H9 (cell line): ENCODE results near the gene GOLGA3. TPM values are rescaled to one million over a fixed set of nuclear protein-coding genes. Genes with fewer than 3 reads are reported as not detected.

Experiments used
- DNase-seq: peaks from one replicate; pipeline ENCODE4 v3.0.0-alpha.2; 2017
- H2AFZ ChIP-seq: one replicate; pipeline ENCODE4 v1.6.1; 2013; ENCODE audit warnings: mild to moderate bottlenecking, low read length, control low read depth, moderate library complexity
- H2AK5ac ChIP-seq: 2 replicates; pipeline ENCODE4 v1.6.1; 2013; ENCODE audit warnings: low read length, control low read depth, mixed read lengths; ENCODE audit not compliant: insufficient read length
- H2BK120ac ChIP-seq: one replicate; pipeline ENCODE4 v1.6.1; 2013; ENCODE audit warnings: low read depth, mild to moderate bottlenecking, low read length, control low read depth, inconsistent platforms; ENCODE audit not compliant: poor library complexity, severe bottlenecking
- H2BK12ac ChIP-seq: 2 replicates; pipeline ENCODE4 v1.6.1; 2013; ENCODE audit warnings: low read length, control low read depth, mixed read lengths, low read depth; ENCODE audit not compliant: insufficient read length
- H2BK15ac ChIP-seq: 2 replicates; pipeline ENCODE4 v1.6.1; 2013; ENCODE audit warnings: low read depth, low read length, control low read depth
- H2BK20ac ChIP-seq: one replicate; pipeline ENCODE4 v1.6.1; 2013; ENCODE audit warnings: low read depth, mild to moderate bottlenecking, low read length, control low read depth, inconsistent platforms; ENCODE audit not compliant: poor library complexity, severe bottlenecking
- H2BK5ac ChIP-seq: 2 replicates; pipeline ENCODE4 v1.6.1; 2013; ENCODE audit warnings: low read length, control low read depth, mixed read lengths; ENCODE audit not compliant: insufficient read length
- H3K14ac ChIP-seq: 2 replicates; pipeline ENCODE4 v1.6.1; 2013; ENCODE audit warnings: low read length, control low read depth; ENCODE audit not compliant: insufficient read depth
- H3K18ac ChIP-seq: 2 replicates; pipeline ENCODE4 v1.6.1; 2013; ENCODE audit warnings: low read depth, mild to moderate bottlenecking, mixed read lengths, low read length, control low read depth; ENCODE audit not compliant: insufficient read length
- H3K23ac ChIP-seq: 2 replicates; pipeline ENCODE4 v1.6.1; 2013; ENCODE audit warnings: low read length, control low read depth, mixed read lengths, low read depth; ENCODE audit not compliant: insufficient read length
- H3K23me2 ChIP-seq: 2 replicates; pipeline ENCODE4 v1.6.1; 2013; ENCODE audit warnings: low read depth, mild to moderate bottlenecking, mixed read lengths, low read length, control low read depth; ENCODE audit not compliant: insufficient read length, poor library complexity, severe bottlenecking
- H3K27ac ChIP-seq: 2 replicates; pipeline ENCODE4 v1.5.1; 2013; ENCODE audit warnings: low read length, control low read depth, mixed read lengths, low read depth; ENCODE audit not compliant: insufficient read length
- H3K27me3 ChIP-seq: 2 replicates; pipeline ENCODE4 v1.6.1; 2013; ENCODE audit warnings: low read length, control low read depth, inconsistent platforms; ENCODE audit not compliant: insufficient read depth
- H3K4ac ChIP-seq: 2 replicates; pipeline ENCODE4 v1.6.1; 2013; ENCODE audit warnings: low read depth, mild to moderate bottlenecking, control low read depth, inconsistent platforms, low read length, moderate library complexity
- H3K4me1 ChIP-seq: 2 replicates; pipeline ENCODE4 v1.6.1; 2013; ENCODE audit warnings: low read length, control low read depth, inconsistent platforms; ENCODE audit not compliant: insufficient read depth
- H3K4me2 ChIP-seq: 2 replicates; pipeline ENCODE4 v1.6.1; 2013; ENCODE audit warnings: low read length, control low read depth, mixed read lengths; ENCODE audit not compliant: insufficient read length, insufficient read depth
- H3K56ac ChIP-seq: 2 replicates; pipeline ENCODE4 v1.6.1; 2013; ENCODE audit warnings: low read depth, mild to moderate bottlenecking, mixed read lengths, low read length, control low read depth; ENCODE audit not compliant: insufficient read length
- H3K79me1 ChIP-seq: 2 replicates; pipeline ENCODE4 v1.6.1; 2013; ENCODE audit warnings: low read depth, mild to moderate bottlenecking, moderate library complexity, low read length, control low read depth, inconsistent platforms; ENCODE audit not compliant: insufficient read depth, poor library complexity, severe bottlenecking
- H3K79me2 ChIP-seq: 2 replicates; pipeline ENCODE4 v1.6.1; 2013; ENCODE audit warnings: low read length, control low read depth, inconsistent platforms; ENCODE audit not compliant: insufficient read depth
- H3K9ac ChIP-seq: 2 replicates; pipeline ENCODE4 v1.6.1; 2013; ENCODE audit warnings: low read length, control low read depth, mixed read lengths; ENCODE audit not compliant: insufficient read length; ENCODE audit errors: extremely low read depth
- H3K9me3 ChIP-seq: one replicate; pipeline ENCODE4 v1.6.1; 2013; ENCODE audit warnings: low read depth, low read length, inconsistent platforms; ENCODE audit not compliant: control insufficient read depth
- H3T11ph ChIP-seq: one replicate; pipeline ENCODE4 v1.6.1; 2013; ENCODE audit warnings: mild to moderate bottlenecking, low read length, control low read depth, inconsistent platforms
- H4K20me1 ChIP-seq: one replicate; pipeline ENCODE4 v1.6.1; 2013; ENCODE audit not compliant: control insufficient read depth, insufficient read length, insufficient read depth
- H4K5ac ChIP-seq: 2 replicates; pipeline ENCODE4 v1.6.1; 2013; ENCODE audit warnings: low read depth, mild to moderate bottlenecking, mixed read lengths, low read length, control low read depth; ENCODE audit not compliant: insufficient read length
- H4K8ac ChIP-seq: replicated peaks from 2 replicates; pipeline ENCODE4 v1.6.1; 2013; ENCODE audit warnings: low read length, control low read depth, mixed read lengths, low read depth; ENCODE audit not compliant: insufficient read length
- H4K91ac ChIP-seq: 2 replicates; pipeline ENCODE4 v1.6.1; 2013; ENCODE audit warnings: low read depth, mild to moderate bottlenecking, moderate library complexity, mixed read lengths, low read length, control low read depth; ENCODE audit not compliant: insufficient read length
- H3K27ac Mint-ChIP-seq, 3 experiments: 2 replicates in 2 of 3; 3 replicates in 1 of 3; pipeline ENCODE4 v1.8.0; 2020 to 2021; ENCODE audit warnings: mixed read lengths in 3 of 3, mild to moderate bottlenecking in 1 of 3, moderate library complexity in 1 of 3
- H3K27me3 Mint-ChIP-seq: 2 replicates; pipeline ENCODE4 v1.8.0; 2021; ENCODE audit warnings: low read depth, mild to moderate bottlenecking, moderate library complexity, mixed read lengths
- H3K36me3 Mint-ChIP-seq, 3 experiments: 2 replicates in 2 of 3; 3 replicates in 1 of 3; pipeline ENCODE4 v1.8.0; 2020 to 2021; ENCODE audit warnings: low read depth in 3 of 3, mixed read lengths in 3 of 3; ENCODE audit not compliant: insufficient read depth in 1 of 3
- H3K4me1 Mint-ChIP-seq, 2 experiments: 2 replicates each; pipeline ENCODE4 v1.8.0; 2020; ENCODE audit warnings: mixed read lengths in 2 of 2
- H3K4me3 Mint-ChIP-seq, 2 experiments: 2 replicates in 1 of 2; 3 replicates in 1 of 2; pipeline ENCODE4 v1.8.0; 2020 to 2021; ENCODE audit warnings: mild to moderate bottlenecking in 2 of 2, mixed read lengths in 2 of 2, moderate library complexity in 1 of 2
- H3K9me3 Mint-ChIP-seq, 2 experiments: 2 replicates in 1 of 2; 3 replicates in 1 of 2; pipeline ENCODE4 v1.8.0; 2020; ENCODE audit warnings: mild to moderate bottlenecking in 2 of 2, mixed read lengths in 2 of 2, moderate library complexity in 1 of 2
- CTCF ChIP-seq: fragments of 200-600 bp; sonication (generic); conservative IDR thresholded peaks from 3 replicates; pipeline ENCODE4 v1.8.0; 2021; ENCODE audit warnings: antibody characterized with exemption, mild to moderate bottlenecking
- WGBS: extraction: QIAGEN DNeasy Blood & Tissue Kit; methylation state at CpG from one replicate; pipeline ENCODE4 v1.1.7; 2013; ENCODE audit warnings: missing lambda C conversion rate, low lambda C conversion rate, mixed read lengths; ENCODE audit not compliant: insufficient read length; ENCODE audit errors: extremely low coverage; 5-methylcytosine and 5-hydroxymethylcytosine counted together
- total RNA-seq: library from RNA; stranded (reverse); gene quantifications from 2 replicates; pipeline ENCODE4 v1.2.1, GENCODE V29; 2021

GOLGA3 gene
- total RNA-seq, 1 experiment from 2014 or later: 40.1 TPM

GRCh38 chr12:132724506-132725241, 104.0 kb downstream of the GOLGA3 start:
- H3K9me3 ChIP-seq: no peaks in the 10 kb centered on the region
- H3K4me2 ChIP-seq: no peak overlapping the region
- H3T11ph ChIP-seq: no peak overlapping the region
- no peak overlapping the region for H3K23ac ChIP-seq
- H3K9ac ChIP-seq: no peak overlapping the region
- no peaks in the 10 kb centered on the region for H3K79me1 ChIP-seq
- H3K4me1 ChIP-seq: no peaks in the 10 kb centered on the region
- H3K23me2 ChIP-seq: no peaks in the 10 kb centered on the region
- no peak for DNase-seq
- H4K8ac ChIP-seq: no peak overlapping the region
- no peaks in the 10 kb centered on the region for H4K20me1 ChIP-seq
- peaks cover 55 to 93% (median 76%) of the 10 kb centered on the region in 3 experiments for H3K36me3 Mint-ChIP-seq
- peaks cover 5 to 9% of the 10 kb centered on the region in 2 experiments for H3K9me3 Mint-ChIP-seq
- H2BK12ac ChIP-seq: no peak overlapping the region
- no peaks in the 10 kb centered on the region; the same call in 1 of the 2 replicates for H3K27me3 Mint-ChIP-seq
- WGBS: no CpG with 5 or more reads among the region's 30 CpGs
- H2AK5ac ChIP-seq: no peak overlapping the region
- no peak overlapping the region for H3K56ac ChIP-seq
- H4K91ac ChIP-seq: no peak overlapping the region
- H3K27ac ChIP-seq: no peak overlapping the region
- no peak overlapping the region for H3K4ac ChIP-seq
- H3K27ac Mint-ChIP-seq: peak overlapping the region; percentile 68 to 82 (median 79); a peak in 4 of 7 replicates
- no peak overlapping the region for H2BK120ac ChIP-seq
- no peak overlapping the region for H3K18ac ChIP-seq
- no peak overlapping the region for H2AFZ ChIP-seq
- no peak overlapping the region for H3K4me3 Mint-ChIP-seq
- no peak overlapping the region for H2BK15ac ChIP-seq
- H4K5ac ChIP-seq: no peak overlapping the region
- H2BK20ac ChIP-seq: no peak overlapping the region
- no peak for TF ChIP-seq CTCF
- no peaks in the 10 kb centered on the region for H3K4me1 Mint-ChIP-seq
- no peak overlapping the region for H2BK5ac ChIP-seq
- H3K14ac ChIP-seq: no peak overlapping the region
- H3K27me3 ChIP-seq: no peaks in the 10 kb centered on the region
- no peaks in the 10 kb centered on the region for H3K79me2 ChIP-seq
